ENCODE measurements around the gene GPATCH2L.

GPATCH2L gene

GRCh38 chr14:76133103-76133502 is 18.6 kb upstream of the GPATCH2L start:
- in situ Hi-C loops (cut with HindIII; ENCODE audit: low pct_ligation_motif_present, low pct_unique_long_range_greater_than_20kb, low sequenced_read_pairs), result no loop called here
- DNase-seq, result peak; percentile 24

GRCh38 chr14:76134231-76134630 is 17.5 kb upstream of the GPATCH2L start:
- in situ Hi-C loops (cut with HindIII; ENCODE audit: low pct_ligation_motif_present, low pct_unique_long_range_greater_than_20kb, low sequenced_read_pairs), result no loop called here
- DNase-seq, result no peak

GRCh38 chr14:76135722-76136121 is 16.0 kb upstream of the GPATCH2L start:
- DNase-seq, result no peak
- in situ Hi-C loops (cut with HindIII; ENCODE audit: low pct_ligation_motif_present, low pct_unique_long_range_greater_than_20kb, low sequenced_read_pairs), result no loop called here

GRCh38 chr14:76136476-76137110 is 15.1 kb upstream of the GPATCH2L start:
- DNase-seq, result no peak
- in situ Hi-C loops (cut with HindIII; ENCODE audit: low pct_ligation_motif_present, low pct_unique_long_range_greater_than_20kb, low sequenced_read_pairs), result no loop called here

- in situ Hi-C loops (cut with HindIII; ENCODE audit: low pct_ligation_motif_present, low pct_unique_long_range_greater_than_20kb, low sequenced_read_pairs), result no loop called here
- DNase-seq, result no peak
Measured at GRCh38 chr14:76138119-76138757, 13.5 kb upstream of the GPATCH2L start.

- in situ Hi-C loops (cut with HindIII; ENCODE audit: low pct_ligation_motif_present, low pct_unique_long_range_greater_than_20kb, low sequenced_read_pairs), result no loop called here
- no peak for DNase-seq
Measured at GRCh38 chr14:76138758-76139723, 12.7 kb upstream of the GPATCH2L start.

GRCh38 chr14:76143642-76144041 is 8.1 kb upstream of the GPATCH2L start:
- in situ Hi-C loops (cut with HindIII; ENCODE audit: low pct_ligation_motif_present, low pct_unique_long_range_greater_than_20kb, low sequenced_read_pairs), result no loop called here
- DNase-seq, result no peak

GRCh38 chr14:76146976-76147375 is 4.7 kb upstream of the GPATCH2L start:
- no peak for DNase-seq
- in situ Hi-C loops (cut with HindIII; ENCODE audit: low pct_ligation_motif_present, low pct_unique_long_range_greater_than_20kb, low sequenced_read_pairs), result no loop called here

GRCh38 chr14:76149196-76149595 is 2.5 kb upstream of the GPATCH2L start:
- in situ Hi-C loops (cut with HindIII; ENCODE audit: low pct_ligation_motif_present, low pct_unique_long_range_greater_than_20kb, low sequenced_read_pairs), result no loop called here
- DNase-seq, result no peak

GRCh38 chr14:76152333-76152681 is 585 bp downstream of the GPATCH2L start:
- in situ Hi-C loops (cut with HindIII; ENCODE audit: low pct_ligation_motif_present, low pct_unique_long_range_greater_than_20kb, low sequenced_read_pairs), result no loop called here

GRCh38 chr14:76153919-76154318 is 2.2 kb downstream of the GPATCH2L start:
- DNase-seq, result no peak
- in situ Hi-C loops (cut with HindIII; ENCODE audit: low pct_ligation_motif_present, low pct_unique_long_range_greater_than_20kb, low sequenced_read_pairs), result no loop called here

More at GRCh38 chr14:76152333-76152681, 585 bp downstream of the GPATCH2L start:
- peak; percentile 88 for DNase-seq

GRCh38 chr14:76154539-76155126 is 2.9 kb downstream of the GPATCH2L start:
- no peak for DNase-seq
- in situ Hi-C loops (cut with HindIII; ENCODE audit: low pct_ligation_motif_present, low pct_unique_long_range_greater_than_20kb, low sequenced_read_pairs), result no loop called here

GRCh38 chr14:76163668-76164363 is 12.1 kb downstream of the GPATCH2L start:
- in situ Hi-C loops (cut with HindIII; ENCODE audit: low pct_ligation_motif_present, low pct_unique_long_range_greater_than_20kb, low sequenced_read_pairs), result no loop called here
- DNase-seq, result no peak

GRCh38 chr14:76168531-76168930 is 16.8 kb downstream of the GPATCH2L start:
- in situ Hi-C loops (cut with HindIII; ENCODE audit: low pct_ligation_motif_present, low pct_unique_long_range_greater_than_20kb, low sequenced_read_pairs), result no loop called here
- DNase-seq, result peak; percentile 93

- in situ Hi-C loops (cut with HindIII; ENCODE audit: low pct_ligation_motif_present, low pct_unique_long_range_greater_than_20kb, low sequenced_read_pairs), result no loop called here
- no peak for DNase-seq
Measured at GRCh38 chr14:76169776-76170175, 18.1 kb downstream of the GPATCH2L start.

GRCh38 chr14:76174982-76175381 is 23.3 kb downstream of the GPATCH2L start:
- no peak for DNase-seq
- in situ Hi-C loops (cut with HindIII; ENCODE audit: low pct_ligation_motif_present, low pct_unique_long_range_greater_than_20kb, low sequenced_read_pairs), result no loop called here

GRCh38 chr14:76175942-76176341 is 24.2 kb downstream of the GPATCH2L start:
- in situ Hi-C loops (cut with HindIII; ENCODE audit: low pct_ligation_motif_present, low pct_unique_long_range_greater_than_20kb, low sequenced_read_pairs), result no loop called here
- DNase-seq, result no peak

GRCh38 chr14:76181546-76181945 is 29.8 kb downstream of the GPATCH2L start:
- in situ Hi-C loops (cut with HindIII; ENCODE audit: low pct_ligation_motif_present, low pct_unique_long_range_greater_than_20kb, low sequenced_read_pairs), result no loop called here
- DNase-seq, result no peak

Data from ACHN (cell line).